ENCODE data around the gene HLA-A. TPM values are rescaled to one million over a fixed set of nuclear protein-coding genes. Genes with fewer than 3 reads are reported as not detected.

HLA-A gene
- total and polyA plus RNA-seq, 9 of the 15 experiments (the other 6 are each of a cell fraction or from before 2014, with no cell fraction given) = 0.46 to 3.3 TPM; not detected in 7

- no peak for DNase-seq (ENCODE audit: extremely low read depth in 1 of 4, low spot score in 3 of 4)
- no TSS peak for BruUV-seq (replicated peaks)
- Histone ChIP-seq H3K36me3 (ENCODE audit: control insufficient read depth, insufficient read depth, low read length) (no peaks in the 10 kb centered on the region), H3K9me3 (replicated peaks; ENCODE audit: control insufficient read depth, insufficient read depth, low read depth, low read length) (no peaks in the 10 kb centered on the region), H3K9me1 (ENCODE audit: control insufficient read depth, insufficient read depth, low read length) (no peaks in the 10 kb centered on the region), H3K27ac (ENCODE audit: extremely low read depth, low read depth, low read length) (no peak overlapping the region), H3K27me3 (ENCODE audit: control insufficient read depth in 2 of 2, insufficient read depth in 2 of 2, low read length in 2 of 2) (peaks cover 12 to 31% of the 10 kb centered on the region in 2 experiments), H3K4me3 (no peak overlapping the region), H2AFZ (ENCODE audit: low read depth, low read length) (no peak overlapping the region), H3K4me1 (replicated peaks in 1 of 2; ENCODE audit: control insufficient read depth in 2 of 2, insufficient read depth in 2 of 2, low read length in 2 of 2) (no peaks in the 10 kb centered on the region), H4K20me1 (replicated peaks; ENCODE audit: control insufficient read depth, insufficient read depth, low read length) (no peaks in the 10 kb centered on the region), H3K4me2 (ENCODE audit: insufficient read depth, low read length) (no peak overlapping the region), H3K79me2 (ENCODE audit: control insufficient read depth, insufficient read depth, low read length) (no peaks in the 10 kb centered on the region), H3K9ac (ENCODE audit: insufficient read depth in 1 of 2, low read depth in 2 of 2, low read length in 2 of 2) (no peak overlapping the region; a peak in 1 of 4 replicates)
- FAIRE-seq = no peak
- no peak for ATAC-seq
- 1% methylated on average over 5 of the region's 6 CpGs for WGBS (ENCODE audit: insufficient coverage, low coverage, missing lambda C conversion rate)
- ChIA-PET POLR2A (no interaction called here), CTCF (ENCODE audit: low intra/inter-chr PET ratio) (no interaction called here)
- TF ChIP-seq EZH2 (IDR thresholded peaks at IDR 0.05; ENCODE audit: borderline replicate concordance, low read depth, low read length) = no peak
- no peak for TF ChIP-seq MBD1 (CRISPR knock-in tag; IDR thresholded peaks at IDR 0.05)
- TF ChIP-seq NR2F6 (CRISPR knock-in tag; IDR thresholded peaks at IDR 0.05) = no peak
- TF ChIP-seq CBX5 (IDR thresholded peaks at IDR 0.05; ENCODE audit: borderline replicate concordance, low read depth) = no peak
- no peak for TF ChIP-seq PPARD (CRISPR knock-in tag; IDR thresholded peaks at IDR 0.05)
- no peak for TF ChIP-seq ZNF655 (CRISPR knock-in tag; IDR thresholded peaks at IDR 0.05)
- in situ Hi-C loops (cut with MboI) = loop anchor here (5.0 kb wide), 1 partner anchor 45 kb away; no protein-coding TSS in a partner anchor
- intact Hi-C loops (cut with micrococcal nuclease) = no loop called here
Measured at GRCh38 chr6:29907637-29908340, 34.5 kb upstream of the HLA-A start.
